SKM-1 treated with dmso at 0.1 percent for 144 hours (cell line): ENCODE results near the gene SPRED3.

Experiments
- DNase-seq: peaks from one replicate; lab custom pipeline; 2025; ENCODE audit not compliant: unreplicated experiment; lab: John Stamatoyannopoulos, UW

SPRED3 gene

DNA sequence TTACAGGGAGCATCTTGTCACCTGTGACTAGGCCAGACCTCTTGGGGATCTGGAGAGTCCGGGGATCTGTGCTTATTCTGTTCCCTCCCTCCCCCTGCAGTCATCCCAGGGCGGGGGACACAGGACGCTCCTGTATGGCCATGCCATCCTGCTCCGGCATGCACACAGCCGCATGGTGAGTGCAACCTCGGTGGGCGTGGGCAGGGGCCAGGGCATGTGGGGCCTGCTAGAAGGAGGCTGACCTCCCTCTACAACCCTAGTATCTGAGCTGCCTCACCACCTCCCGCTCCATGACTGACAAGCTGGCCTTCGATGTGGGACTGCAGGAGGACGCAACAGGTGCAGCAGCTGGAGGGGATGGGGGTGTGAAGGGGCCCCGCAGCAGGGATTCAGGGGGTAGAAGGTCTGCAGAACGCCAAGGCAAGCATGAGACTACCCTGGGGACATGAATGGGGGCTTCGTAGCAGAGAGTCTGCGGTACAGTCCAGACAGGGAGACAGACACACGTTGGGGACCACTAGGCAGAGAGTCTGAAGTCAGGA is 55.0 kb downstream of the SPRED3 start:
- no peak for DNase-seq

GRCh38 chr19:38444026-38444425 is 55.5 kb downstream of the SPRED3 start:
- DNase-seq: no peak

DNA sequence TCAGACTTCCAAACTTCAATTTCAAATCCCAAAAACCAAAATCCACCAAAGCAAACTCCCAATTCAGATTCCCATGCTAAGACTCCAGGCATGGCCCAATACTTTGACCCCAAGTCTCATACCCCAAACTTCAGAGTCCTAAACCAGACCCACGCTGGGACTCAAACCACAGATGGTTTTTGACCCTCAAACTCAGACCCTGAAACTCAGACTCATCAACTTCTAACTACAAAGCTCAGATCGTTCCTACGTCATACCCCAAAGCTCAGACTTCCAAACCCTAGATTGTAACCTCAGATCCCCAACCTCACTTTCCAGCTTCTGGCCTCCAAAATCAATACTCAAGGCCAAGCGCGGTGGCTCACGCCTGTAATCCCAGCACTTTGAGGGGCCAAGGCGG is 56.9 kb downstream of the SPRED3 start:
- no peak for DNase-seq

DNA sequence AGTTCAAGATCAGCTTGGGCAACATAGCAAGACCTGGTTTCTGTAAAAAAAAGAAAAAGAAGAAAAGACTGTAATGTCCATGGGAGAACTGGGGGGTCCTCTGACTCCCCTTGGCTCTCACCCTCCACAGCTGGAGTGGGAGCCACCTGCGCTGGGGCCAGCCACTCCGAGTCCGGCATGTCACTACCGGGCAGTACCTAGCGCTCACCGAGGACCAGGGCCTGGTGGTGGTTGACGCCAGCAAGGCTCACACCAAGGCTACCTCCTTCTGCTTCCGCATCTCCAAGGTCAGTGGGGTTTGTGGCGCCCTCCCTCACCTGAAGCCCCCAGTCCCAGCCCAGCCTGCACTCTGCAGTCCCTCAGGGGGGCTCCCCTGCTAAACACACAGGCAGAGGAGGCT is 59.7 kb downstream of the SPRED3 start:
- no peak for DNase-seq
